Loucy (cell line): ENCODE results near the gene MAPT.

Experiments used
- H2AFZ ChIP-seq: fragments of 200-600 bp; sonication (generic); 2 replicates; pipeline ENCODE4 v1.6.0; 2016; ENCODE audit warnings: antibody characterized with exemption, mild to moderate bottlenecking, low read length, moderate library complexity
- H3F3A ChIP-seq: fragments of 200-600 bp; 2 replicates; pipeline ENCODE4 v1.6.0; 2016; ENCODE audit warnings: antibody characterized with exemption, low read depth, mild to moderate bottlenecking
- H3K27me3 ChIP-seq: fragments of 200-600 bp; sonication (generic); 2 replicates; pipeline ENCODE4 v1.6.1; 2014; ENCODE audit warnings: low read length, mild to moderate bottlenecking; ENCODE audit not compliant: insufficient read depth, poor library complexity, severe bottlenecking
- H3K36me3 ChIP-seq: fragments of 200-600 bp; sonication (generic); 2 replicates; pipeline ENCODE4 v1.6.1; 2016; ENCODE audit warnings: low read length; ENCODE audit not compliant: insufficient read depth
- H3K4me1 ChIP-seq: fragments of 200-600 bp; sonication (generic); 2 replicates; pipeline ENCODE4 v1.5.1; 2014; ENCODE audit warnings: low read length, mild to moderate bottlenecking; ENCODE audit not compliant: insufficient read depth, poor library complexity, severe bottlenecking
- H3K4me2 ChIP-seq: fragments of 200-600 bp; sonication (generic); 2 replicates; pipeline ENCODE4 v1.6.0; 2014; ENCODE audit warnings: antibody characterized with exemption, low read length, low read depth, mild to moderate bottlenecking; ENCODE audit not compliant: poor library complexity, severe bottlenecking
- H3K4me3 ChIP-seq: fragments of 200-600 bp; sonication (generic); 2 replicates; pipeline ENCODE4 v1.5.1; 2014; ENCODE audit warnings: low read length, mild to moderate bottlenecking, mixed read lengths; ENCODE audit not compliant: poor library complexity, severe bottlenecking
- H3K79me2 ChIP-seq: fragments of 200-600 bp; sonication (generic); 2 replicates; pipeline ENCODE4 v1.6.1; 2014; ENCODE audit warnings: low read length; ENCODE audit not compliant: insufficient read depth
- H3K9ac ChIP-seq: fragments of 200-600 bp; sonication (generic); 2 replicates; pipeline ENCODE4 v1.6.0; 2014; ENCODE audit warnings: mild to moderate bottlenecking, low read depth, low read length, moderate library complexity; ENCODE audit not compliant: poor library complexity, severe bottlenecking
- H3K9me2 ChIP-seq: fragments of 200-600 bp; sonication (generic); replicated peaks from 2 replicates; pipeline ENCODE4 v1.6.1; 2016; ENCODE audit warnings: low read depth, low read length, mixed read lengths
- H3K9me3 ChIP-seq: fragments of 200-600 bp; sonication (generic); 2 replicates; pipeline ENCODE4 v1.6.1; 2014; ENCODE audit warnings: mild to moderate bottlenecking, antibody characterized with exemption, low read length, low read depth; ENCODE audit not compliant: insufficient read depth
- H4K20me1 ChIP-seq: fragments of 200-600 bp; sonication (generic); 2 replicates; pipeline ENCODE4 v1.6.0; 2014; ENCODE audit warnings: antibody characterized with exemption, low read length, mild to moderate bottlenecking; ENCODE audit not compliant: insufficient read depth, poor library complexity, severe bottlenecking
- CTCF ChIP-seq: fragments of 200-600 bp; sonication (generic); conservative IDR thresholded peaks from 2 replicates; pipeline ENCODE4 v1.5.1; 2014; ENCODE audit warnings: mild to moderate bottlenecking, antibody characterized with exemption, low read length
- EZH2phosphoT487 ChIP-seq: fragments of 200-600 bp; IDR thresholded peaks from 2 replicates; pipeline ENCODE4 v1.6.1; 2018; ENCODE audit warnings: antibody characterized with exemption, mild to moderate bottlenecking, moderate library complexity, borderline replicate concordance

MAPT gene

GRCh38 chr17:45958307-45958706 lies 64.0 kb downstream of the MAPT start:
- Histone ChIP-seq H3K9ac (no peak overlapping the region), H3K4me2 (no peak overlapping the region), H3K79me2 (no peaks in the 10 kb centered on the region), H3K9me2 (no peaks in the 10 kb centered on the region), H4K20me1 (no peaks in the 10 kb centered on the region), H3K9me3 (no peaks in the 10 kb centered on the region), H2AFZ (no peak overlapping the region), H3K4me3 (no peak overlapping the region), H3K4me1 (peaks cover 6% of the 10 kb centered on the region), H3K36me3 (no peaks in the 10 kb centered on the region), H3F3A (no peaks in the 10 kb centered on the region), H3K27me3 (no peaks in the 10 kb centered on the region)
- TF ChIP-seq EZH2phosphoT487: no peak
- TF ChIP-seq CTCF: no peak

GRCh38 chr17:45958994-45959665 lies 64.8 kb downstream of the MAPT start:
- TF ChIP-seq CTCF (no peak), EZH2phosphoT487 (no peak)
- Histone ChIP-seq H2AFZ (no peak overlapping the region), H3K4me1 (peaks cover 6% of the 10 kb centered on the region), H3K4me3 (no peak overlapping the region), H3F3A (no peaks in the 10 kb centered on the region), H3K36me3 (no peaks in the 10 kb centered on the region), H3K9me3 (no peaks in the 10 kb centered on the region), H4K20me1 (no peaks in the 10 kb centered on the region), H3K27me3 (no peaks in the 10 kb centered on the region), H3K9me2 (no peaks in the 10 kb centered on the region), H3K9ac (no peak overlapping the region), H3K4me2 (no peak overlapping the region), H3K79me2 (no peaks in the 10 kb centered on the region)

GRCh38 chr17:45960311-45960710 lies 66.0 kb downstream of the MAPT start:
- Histone ChIP-seq H4K20me1 (no peaks in the 10 kb centered on the region), H3K27me3 (no peaks in the 10 kb centered on the region), H3K4me3 (no peak overlapping the region), H3F3A (no peaks in the 10 kb centered on the region), H3K9me2 (no peaks in the 10 kb centered on the region), H3K36me3 (no peaks in the 10 kb centered on the region), H3K9ac (no peak overlapping the region), H3K4me1 (peaks cover 6% of the 10 kb centered on the region), H3K4me2 (no peak overlapping the region), H2AFZ (no peak overlapping the region), H3K9me3 (no peaks in the 10 kb centered on the region), H3K79me2 (no peaks in the 10 kb centered on the region)
- TF ChIP-seq CTCF (no peak), EZH2phosphoT487 (no peak)
